HG02588 (cell line): ENCODE data around the gene CDC7.
A peak's percentile ranks its signal among the peaks of the same experiment; 100 is the strongest.

Experiments
- ATAC-seq: cut with Tn5 transposase; IDR thresholded peaks from one replicate; pipeline ENCODE4 v1.9.1; 2021; ENCODE audit warnings: mild to moderate bottlenecking, moderate library complexity; ENCODE audit not compliant: unreplicated experiment

CDC7 gene

DNA sequence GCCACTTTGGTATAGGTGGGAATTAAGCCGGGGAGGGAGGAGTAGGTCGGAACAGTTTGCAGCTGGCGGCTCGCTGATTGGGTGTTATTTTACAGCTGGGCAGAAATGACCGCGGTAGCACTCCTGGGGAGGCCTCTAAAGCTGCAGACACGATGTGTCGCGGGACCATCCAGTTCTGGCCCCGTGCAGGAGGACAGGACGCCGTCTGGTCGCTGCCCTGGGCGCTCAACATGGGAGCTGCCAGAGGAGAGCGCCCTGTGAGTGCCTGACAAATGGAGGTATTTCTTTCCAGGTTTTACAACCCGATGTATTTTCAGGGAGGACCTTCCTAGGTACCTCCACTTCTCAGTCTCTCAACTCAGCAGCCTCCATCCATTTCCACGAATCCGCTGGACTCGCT lies 46.2 kb downstream of the CDC7 start:
- no peak for ATAC-seq

- no peak for ATAC-seq
Observed at GRCh38 chr1:91548376-91549040, 47.9 kb downstream of the CDC7 start.

DNA sequence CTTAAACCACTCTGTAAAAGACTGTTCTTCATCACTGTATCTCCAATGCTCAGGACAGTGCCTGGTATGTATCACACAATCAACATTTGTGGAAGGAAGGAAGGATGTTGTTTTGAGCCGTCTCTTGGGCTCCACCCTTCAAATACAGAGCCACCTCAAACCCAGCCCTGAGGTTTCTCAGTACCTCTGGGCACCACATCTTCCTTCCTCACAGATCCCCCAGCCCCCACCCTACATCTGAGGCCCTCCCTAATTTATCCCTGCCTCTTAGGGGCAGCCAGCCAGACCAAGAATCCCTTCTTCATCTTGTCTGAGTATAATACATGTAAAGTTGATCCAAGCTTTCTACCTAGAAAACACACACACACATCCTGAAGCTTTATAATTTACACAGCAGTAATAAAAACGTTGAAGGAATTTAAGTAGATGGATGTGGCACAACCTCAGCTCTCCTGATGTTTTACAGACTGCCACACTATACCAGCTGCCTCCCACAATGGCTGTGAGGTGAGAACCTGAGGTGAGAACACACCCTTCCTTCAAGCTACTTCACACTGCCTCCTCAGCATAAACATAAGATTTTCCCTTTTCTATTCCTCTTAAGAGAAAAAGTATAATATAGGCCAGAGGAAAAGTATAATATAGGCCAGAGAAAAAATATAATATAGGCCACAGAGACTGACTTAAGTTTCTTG lies 48.5 kb downstream of the CDC7 start:
- ATAC-seq = no peak

DNA sequence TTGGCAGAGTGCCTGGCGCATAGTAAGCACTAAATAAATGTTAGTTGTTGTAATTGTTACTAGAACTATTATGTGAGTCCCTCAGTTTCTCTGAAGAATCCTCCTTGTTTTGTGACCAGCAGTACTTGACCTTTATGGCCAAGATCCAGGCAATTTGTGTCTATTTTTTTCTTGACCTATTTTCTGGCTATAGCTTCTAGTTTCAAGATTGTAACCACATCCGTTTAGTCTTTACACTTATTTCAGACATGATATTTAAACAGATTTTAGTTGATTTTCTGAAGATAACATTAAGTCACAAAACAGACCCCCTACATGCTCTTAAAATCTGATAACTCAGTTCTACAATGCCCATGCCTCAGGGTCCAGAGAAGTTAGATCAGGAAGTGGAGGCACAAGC lies 50.3 kb downstream of the CDC7 start:
- no peak for ATAC-seq

GRCh38 chr1:91552091-91552490 lies 51.4 kb downstream of the CDC7 start:
- no peak for ATAC-seq

DNA sequence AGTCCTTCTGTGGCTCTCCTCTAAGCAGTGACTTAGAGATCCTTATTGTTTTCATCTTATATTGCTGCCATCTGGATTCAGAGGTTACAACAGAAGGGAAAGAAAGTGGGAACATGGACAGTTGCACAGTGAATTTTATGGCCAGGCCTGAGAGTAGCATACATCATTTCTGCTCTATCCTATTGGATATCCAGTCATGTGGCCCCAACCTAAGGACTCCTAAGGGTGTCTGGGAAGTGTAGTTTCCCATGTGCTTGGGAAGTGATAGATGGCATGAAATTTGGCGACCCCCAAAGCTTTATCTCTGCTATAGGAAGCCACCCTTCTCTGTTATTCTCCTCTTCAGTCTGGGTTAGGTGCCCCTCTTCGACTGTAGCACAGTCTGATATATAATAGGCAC lies 51.9 kb downstream of the CDC7 start:
- ATAC-seq = no peak

DNA sequence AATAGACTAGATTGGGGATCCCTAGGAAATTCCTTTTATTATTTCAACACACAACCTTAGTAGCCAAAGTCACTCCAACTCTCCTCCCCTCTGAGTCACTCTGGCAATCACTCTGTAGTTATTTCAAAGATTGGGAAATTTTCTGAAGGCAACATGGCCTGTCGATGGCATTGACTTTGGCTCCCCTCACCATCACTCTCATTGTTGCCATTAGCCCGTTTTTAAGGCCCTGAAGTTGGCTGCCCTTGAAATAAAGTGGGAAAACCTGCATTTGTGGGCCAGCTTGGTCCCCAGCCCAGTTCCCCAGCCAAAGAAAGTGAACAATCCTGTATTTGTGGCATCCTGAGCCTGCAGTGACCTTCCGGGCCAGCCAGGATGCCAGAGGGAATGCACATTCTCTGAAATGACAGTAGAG lies 52.5 kb downstream of the CDC7 start:
- no peak for ATAC-seq

- no peak for ATAC-seq
Observed at GRCh38 chr1:91555074-91555730, 54.6 kb downstream of the CDC7 start.

- ATAC-seq = peak; percentile 59
Observed at GRCh38 chr1:91555821-91556531, 55.3 kb downstream of the CDC7 start.

- no peak for ATAC-seq
Observed at GRCh38 chr1:91556556-91556955, 55.9 kb downstream of the CDC7 start.

- no peak for ATAC-seq
Observed at GRCh38 chr1:91557039-91557690, 56.5 kb downstream of the CDC7 start.

DNA sequence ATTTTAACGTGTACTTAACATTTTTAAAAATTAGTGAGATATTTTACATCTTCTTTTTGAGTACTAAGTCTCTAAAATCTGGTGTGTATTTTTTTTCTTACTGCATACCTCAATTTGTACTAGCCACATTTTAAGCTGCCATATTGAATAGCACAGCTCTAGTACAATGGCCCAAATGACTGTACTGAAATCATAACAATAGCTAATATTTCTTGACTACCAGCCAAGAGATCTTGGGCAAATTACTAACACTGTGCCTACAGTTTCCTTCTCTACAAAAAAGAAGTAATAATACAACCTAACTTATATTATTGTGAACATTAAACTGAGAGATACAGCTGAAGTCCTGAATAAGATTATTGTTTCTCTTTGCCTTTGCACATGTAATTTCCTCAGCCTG lies 57.2 kb downstream of the CDC7 start:
- no peak for ATAC-seq

DNA sequence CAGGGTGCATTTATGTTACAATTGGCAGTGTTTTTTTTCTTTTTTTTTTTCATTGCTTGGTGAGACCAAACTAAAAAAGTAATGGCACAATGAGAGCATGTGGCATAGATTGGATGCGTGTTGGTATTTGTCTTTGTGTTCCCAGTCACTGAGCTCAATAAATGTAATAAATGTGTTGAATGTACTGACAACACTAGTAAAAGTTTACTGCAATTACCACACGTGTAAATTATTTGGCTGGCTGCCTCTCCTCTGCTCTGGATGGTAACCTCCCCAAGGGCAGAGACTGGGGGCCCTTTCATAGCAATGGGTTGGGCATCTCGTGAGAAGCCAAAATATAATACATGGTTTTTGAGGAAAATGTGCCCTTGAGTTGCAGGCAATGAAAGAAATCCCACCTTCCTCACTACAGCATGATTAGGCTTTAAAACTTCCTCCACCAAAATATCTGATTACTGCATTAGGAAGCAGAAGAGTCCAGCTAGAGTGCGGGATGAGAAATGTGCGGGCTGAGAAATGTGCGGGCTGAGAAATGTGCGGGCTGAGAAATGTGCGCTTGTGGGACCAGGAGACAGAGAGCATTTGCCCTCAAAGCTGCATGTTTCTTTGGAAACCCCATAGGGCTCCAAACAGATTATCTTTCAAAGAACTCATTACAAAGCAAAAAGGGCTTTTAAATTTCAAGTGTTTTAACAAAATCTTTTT lies 58.5 kb downstream of the CDC7 start:
- no peak for ATAC-seq

DNA sequence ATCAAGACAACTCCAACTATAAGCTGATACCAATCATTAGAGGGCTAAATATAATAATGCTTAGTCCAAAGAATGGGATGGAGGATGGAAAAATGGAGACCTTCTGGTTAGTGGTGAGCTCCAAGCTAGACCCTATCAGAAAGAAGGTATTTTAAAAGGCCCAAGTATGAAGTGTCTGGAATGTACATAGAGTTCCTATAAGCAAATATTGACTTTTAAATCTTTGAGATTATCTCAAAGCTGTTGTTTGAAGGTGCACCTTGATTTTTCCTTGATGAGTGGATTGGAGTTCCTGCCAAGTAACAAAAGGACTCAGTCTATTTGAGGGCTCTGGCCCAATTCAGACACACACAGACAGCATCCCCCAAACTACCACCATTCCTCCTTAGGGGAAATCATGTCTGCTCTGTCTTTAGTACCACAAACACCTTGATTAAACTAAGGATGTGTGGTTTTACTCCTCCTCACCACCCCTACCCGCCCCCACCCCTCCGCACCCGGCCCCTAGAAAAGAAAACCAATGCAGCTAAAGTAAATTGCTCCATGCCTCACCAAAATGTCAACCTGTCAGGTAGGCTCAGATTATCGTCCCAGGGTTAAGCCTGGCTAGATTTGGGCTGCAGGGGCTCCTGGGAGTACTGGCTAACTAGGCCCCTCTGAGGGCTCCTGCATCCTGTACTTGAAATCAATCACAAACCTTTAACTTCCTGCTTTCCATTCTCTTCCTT lies 59.4 kb downstream of the CDC7 start:
- ATAC-seq = no peak

DNA sequence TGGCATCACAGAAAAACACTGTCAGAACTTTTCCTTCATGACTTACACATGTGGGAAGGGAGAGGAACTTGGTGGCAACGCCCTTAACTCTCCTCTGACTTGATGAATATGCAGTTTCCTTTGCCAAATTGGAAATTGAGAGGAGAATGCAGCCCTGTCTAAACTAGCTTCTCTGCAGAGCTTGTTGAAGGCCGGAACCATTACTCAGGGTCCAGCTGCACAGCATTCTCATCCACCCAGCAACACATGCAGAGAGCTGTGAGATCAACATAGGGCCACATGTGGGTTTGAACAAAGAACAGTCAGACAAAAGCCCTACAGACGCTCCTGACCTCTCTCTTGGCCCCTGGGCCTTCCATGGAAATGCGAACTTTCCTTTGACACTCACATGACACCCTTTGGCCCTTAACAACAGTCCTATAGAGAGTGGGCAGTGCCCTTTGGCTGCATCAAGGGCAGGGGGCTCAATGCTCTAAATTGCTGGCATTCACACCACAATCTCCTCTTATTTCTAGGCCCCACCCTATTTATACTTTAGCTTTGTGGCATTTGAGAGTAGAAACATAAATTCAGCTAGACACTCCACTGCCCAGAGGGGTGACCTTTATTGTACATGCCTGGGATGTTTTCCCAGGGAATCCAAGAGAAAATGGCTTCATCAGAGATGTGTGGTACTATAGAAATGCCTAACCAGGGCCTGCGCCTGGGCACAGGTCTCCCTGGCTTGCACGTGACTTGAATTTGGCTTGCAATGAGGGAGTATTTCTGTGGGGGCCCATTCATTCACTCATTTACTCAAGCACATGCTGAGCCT lies 64.4 kb downstream of the CDC7 start:
- ATAC-seq = no peak

DNA sequence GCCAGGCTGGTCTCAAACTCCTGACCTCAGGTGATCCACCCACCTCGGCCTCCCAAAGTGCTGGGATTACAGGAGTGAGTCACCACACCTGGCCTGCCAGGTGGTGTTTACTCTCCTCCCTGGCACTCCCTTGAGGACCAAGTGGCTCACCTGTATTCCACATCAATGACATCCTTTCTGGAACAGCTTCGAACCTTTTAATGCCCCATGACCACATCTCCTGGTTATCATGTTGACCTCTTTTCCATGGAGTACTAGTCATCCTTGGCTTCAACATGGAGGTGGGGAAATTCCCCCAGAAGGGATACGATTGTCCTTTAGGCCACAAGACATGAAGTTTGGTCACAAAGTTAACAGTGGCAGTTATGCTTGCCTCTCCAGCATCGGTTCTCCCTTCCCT lies 66.9 kb downstream of the CDC7 start:
- ATAC-seq = no peak

DNA sequence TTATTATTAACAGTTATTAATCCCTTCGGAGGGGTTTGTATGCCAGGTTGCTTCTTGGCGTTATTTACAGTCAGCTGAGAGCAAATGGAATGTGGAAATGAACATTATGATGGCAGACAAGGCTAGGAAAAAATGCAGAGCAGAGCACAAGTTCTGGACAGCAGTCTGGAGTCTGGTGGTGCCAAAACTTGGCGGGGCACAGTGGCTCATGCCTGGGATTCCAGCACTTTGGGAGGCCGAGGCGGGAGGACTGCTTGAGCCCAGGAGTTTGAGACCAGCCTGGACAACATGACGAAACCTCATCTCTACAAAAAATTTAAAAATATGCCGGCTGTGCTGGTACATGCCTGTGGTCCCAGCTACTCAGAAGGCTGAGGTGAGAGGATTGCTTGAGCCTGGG lies 67.6 kb downstream of the CDC7 start:
- ATAC-seq = no peak

- ATAC-seq = no peak
Observed at GRCh38 chr1:91569411-91570119, 68.9 kb downstream of the CDC7 start.

GRCh38 chr1:91570120-91570448 lies 69.4 kb downstream of the CDC7 start:
- ATAC-seq = no peak
